Activated naive CD8-positive, alpha-beta T cell treated with anti-CD3 and anti-CD28 coated beads, Interleukin-2, amount 10 ng/mL, durations not matched to agents 7 days and 5 days (primary cell): ENCODE results near the gene KRTAP10-9. TPM values are rescaled to one million over a fixed set of nuclear protein-coding genes. Genes with fewer than 3 reads are reported as not detected.
"Not testable (repeated sequence)": the region's sequence is repeated elsewhere in the genome, so short reads cannot be mapped to it uniquely, and the experiment has no call there.

Experiments used
- ATAC-seq: fragments of 150-1000 bp; cut with Tn5 transposase; one replicate; pipeline ENCODE4 v1.10.0; 2021; ENCODE audit warnings: low read depth, moderate library complexity
- POLR2A ChIA-PET: fragments of 350-600 bp; sonication (Branson Sonifier 250); formaldehyde crosslinking; loops from one replicate; lab custom pipeline; 2021; ENCODE audit warnings: antibody characterized with exemption; lab: Charles Lee
- DNase-seq: peaks from one replicate; pipeline ENCODE4 v3.0.0; 2021
- H3K27ac Mint-ChIP-seq: one replicate; pipeline ENCODE4 v1.8.0; 2022; ENCODE audit warnings: mild to moderate bottlenecking, mixed read lengths
- H3K27me3 Mint-ChIP-seq: one replicate; pipeline ENCODE4 v1.8.0; 2022; ENCODE audit warnings: mild to moderate bottlenecking, moderate library complexity, mixed read lengths
- H3K36me3 Mint-ChIP-seq: one replicate; pipeline ENCODE4 v1.8.0; 2021; ENCODE audit warnings: mild to moderate bottlenecking, mixed read lengths
- H3K4me1 Mint-ChIP-seq: one replicate; pipeline ENCODE4 v1.8.0; 2021; ENCODE audit warnings: mixed read lengths
- H3K4me3 Mint-ChIP-seq: one replicate; pipeline ENCODE4 v1.8.0; 2022; ENCODE audit warnings: mild to moderate bottlenecking, moderate library complexity, mixed read lengths
- H3K9me3 Mint-ChIP-seq: one replicate; pipeline ENCODE4 v1.8.0; 2021; ENCODE audit warnings: mixed read lengths
- total RNA-seq, 2 experiments: library from RNA; stranded (reverse); gene quantifications; one replicate each; pipeline ENCODE4 v1.2.3, GENCODE V29; 2021

KRTAP10-9 gene
- total RNA-seq, 2 experiments from 2014 or later, result not detected

- Mint-ChIP-seq H3K27me3 (peaks cover 18% of the 10 kb centered on the region), H3K4me1 (peaks cover 1% of the 10 kb centered on the region), H3K36me3 (no peaks in the 10 kb centered on the region), H3K9me3 (no peaks in the 10 kb centered on the region), H3K27ac (no peak overlapping the region), H3K4me3 (no peak overlapping the region)
- POLR2A ChIA-PET, result no interaction called here
- DNase-seq (no peak), ATAC-seq (no peak)
These were observed 36.6 kb upstream of the KRTAP10-9 start for GRCh38 chr21:44590311-44590721.

GRCh38 chr21:44590897-44591800, 35.7 kb upstream of the KRTAP10-9 start:
- POLR2A ChIA-PET, H3K9me3 Mint-ChIP-seq, H3K27ac Mint-ChIP-seq, H3K36me3 Mint-ChIP-seq, H3K4me3 Mint-ChIP-seq, ATAC-seq, DNase-seq, H3K4me1 Mint-ChIP-seq: not testable (repeated sequence)
- peaks cover 13% of the 10 kb centered on the region for H3K27me3 Mint-ChIP-seq

- POLR2A ChIA-PET, H3K4me1 Mint-ChIP-seq, H3K4me3 Mint-ChIP-seq, H3K27me3 Mint-ChIP-seq, H3K9me3 Mint-ChIP-seq, DNase-seq, H3K36me3 Mint-ChIP-seq, H3K27ac Mint-ChIP-seq, ATAC-seq: not testable (repeated sequence)
These were observed 35.1 kb upstream of the KRTAP10-9 start for GRCh38 chr21:44591801-44592130.

- POLR2A ChIA-PET, result no interaction called here
- no peak for ATAC-seq
- no peak within 1 kb of the TSS for H3K4me3 Mint-ChIP-seq
- peaks cover 1% of the 10 kb centered on the region for H3K4me1 Mint-ChIP-seq
- H3K9me3 Mint-ChIP-seq, result no peaks in the 10 kb centered on the region
- DNase-seq, result no peak
- H3K27ac Mint-ChIP-seq, result no peak within 1 kb of the TSS
- no peaks in the 10 kb centered on the region for H3K36me3 Mint-ChIP-seq
- H3K27me3 Mint-ChIP-seq, result peaks cover 4% of the 10 kb centered on the region
These were observed 34.2 kb upstream of the KRTAP10-9 start, which contains the start of gene KRTAP10-6 for GRCh38 chr21:44592446-44593311. Gene KRTAP10-6, minus strand, starts transcription at chr21:44592505. Its CDS starts 21 bp downstream, at chr21:44592484.

- Mint-ChIP-seq H3K4me3 (no peak overlapping the region), H3K27ac (peak overlapping the region; percentile 55), H3K36me3 (no peaks in the 10 kb centered on the region), H3K9me3 (no peaks in the 10 kb centered on the region), H3K4me1 (peaks cover 1% of the 10 kb centered on the region), H3K27me3 (peaks cover 4% of the 10 kb centered on the region)
- POLR2A ChIA-PET, result interaction anchor here (0.7 kb wide), 1 partner anchor 17 kb away, joined by 5 read pairs; no protein-coding TSS in a partner anchor
- DNase-seq (no peak), ATAC-seq (no peak)
These were observed 33.1 kb upstream of the KRTAP10-9 start for GRCh38 chr21:44593598-44594405.

- H3K4me1 Mint-ChIP-seq, result peaks cover 1% of the 10 kb centered on the region
- DNase-seq, result no peak
- no peaks in the 10 kb centered on the region for H3K9me3 Mint-ChIP-seq
- POLR2A ChIA-PET, result interaction anchor here (0.7 kb wide), 1 partner anchor 18 kb away, joined by 5 read pairs; no protein-coding TSS in a partner anchor
- no peak overlapping the region for H3K4me3 Mint-ChIP-seq
- H3K36me3 Mint-ChIP-seq, result no peaks in the 10 kb centered on the region
- H3K27me3 Mint-ChIP-seq, result peaks cover 4% of the 10 kb centered on the region
- H3K27ac Mint-ChIP-seq, result no peak overlapping the region
- ATAC-seq, result no peak
These were observed 32.4 kb upstream of the KRTAP10-9 start for GRCh38 chr21:44594406-44594916.

- POLR2A ChIA-PET, result no interaction called here
- no peaks in the 10 kb centered on the region for H3K9me3 Mint-ChIP-seq
- ATAC-seq (no peak), DNase-seq (no peak)
- H3K27ac Mint-ChIP-seq, result no peak overlapping the region
- no peaks in the 10 kb centered on the region for H3K36me3 Mint-ChIP-seq
- H3K27me3 Mint-ChIP-seq, result peaks cover 4% of the 10 kb centered on the region
- no peak overlapping the region for H3K4me3 Mint-ChIP-seq
- H3K4me1 Mint-ChIP-seq, result peaks cover 1% of the 10 kb centered on the region
These were observed 31.4 kb upstream of the KRTAP10-9 start for GRCh38 chr21:44595524-44595923.

- Mint-ChIP-seq H3K9me3 (no peaks in the 10 kb centered on the region), H3K36me3 (no peaks in the 10 kb centered on the region), H3K27ac (no peak overlapping the region), H3K4me1 (peaks cover 1% of the 10 kb centered on the region), H3K4me3 (no peak overlapping the region), H3K27me3 (peaks cover 4% of the 10 kb centered on the region)
- DNase-seq (no peak), ATAC-seq (no peak)
- POLR2A ChIA-PET, result no interaction called here
These were observed 30.7 kb upstream of the KRTAP10-9 start for GRCh38 chr21:44596068-44596725.

GRCh38 chr21:44598061-44598460, 28.8 kb upstream of the KRTAP10-9 start:
- Mint-ChIP-seq H3K4me1 (peaks cover 1% of the 10 kb centered on the region), H3K9me3 (no peaks in the 10 kb centered on the region), H3K27me3 (peaks cover 4% of the 10 kb centered on the region), H3K27ac (no peak overlapping the region), H3K36me3 (no peaks in the 10 kb centered on the region), H3K4me3 (no peak overlapping the region)
- ATAC-seq (no peak), DNase-seq (no peak)
- POLR2A ChIA-PET, result no interaction called here

GRCh38 chr21:44599264-44600029, 27.4 kb upstream of the KRTAP10-9 start:
- Mint-ChIP-seq H3K27me3 (peaks cover 4% of the 10 kb centered on the region), H3K36me3 (no peaks in the 10 kb centered on the region), H3K9me3 (no peaks in the 10 kb centered on the region), H3K4me1 (no peaks in the 10 kb centered on the region), H3K4me3 (no peak overlapping the region), H3K27ac (no peak overlapping the region)
- DNase-seq (no peak), ATAC-seq (no peak)
- POLR2A ChIA-PET, result no interaction called here

GRCh38 chr21:44600118-44600978, 26.5 kb upstream of the KRTAP10-9 start, which contains the start of gene KRTAP10-7:
Gene KRTAP10-7, plus strand, starts transcription at chr21:44600597. Its CDS starts 25 bp downstream, at chr21:44600622.
- H3K9me3 Mint-ChIP-seq, ATAC-seq, H3K36me3 Mint-ChIP-seq, H3K4me1 Mint-ChIP-seq, DNase-seq, POLR2A ChIA-PET, H3K27me3 Mint-ChIP-seq, H3K4me3 Mint-ChIP-seq, H3K27ac Mint-ChIP-seq: not testable (repeated sequence)
